Measurements from ENCODE around the gene NDUFA6.

GRCh38 chr22:42079319-42080251 lies 11.0 kb downstream of the NDUFA6 start, which contains the start of gene SMDT1:
- TF ChIP-seq CTCF (conservative IDR thresholded peaks at IDR 0.05; ENCODE audit: low read depth, low read length), result no peak
- TF ChIP-seq EZH2phosphoT487 (IDR thresholded peaks at IDR 0.05; ENCODE audit: borderline replicate concordance, low read length), result no peak
- TF ChIP-seq EZH2 (IDR thresholded peaks at IDR 0.05; ENCODE audit: low read length, unreplicated experiment), result no peak

All from PC-3 (cell line).